ENCODE data around the gene AFAP1L1.

The AFAP1L1 gene

GRCh38 chr5:149374303-149374702, 102.6 kb downstream of the AFAP1L1 start:
- Mint-ChIP-seq H3K27me3 (no peaks in the 10 kb centered on the region), H3K4me1 (peaks cover 6% of the 10 kb centered on the region), H3K27ac (no peak overlapping the region), H3K36me3 (no peaks in the 10 kb centered on the region), H3K4me3 (no peak overlapping the region), H3K9me3 (no peaks in the 10 kb centered on the region)

DNA sequence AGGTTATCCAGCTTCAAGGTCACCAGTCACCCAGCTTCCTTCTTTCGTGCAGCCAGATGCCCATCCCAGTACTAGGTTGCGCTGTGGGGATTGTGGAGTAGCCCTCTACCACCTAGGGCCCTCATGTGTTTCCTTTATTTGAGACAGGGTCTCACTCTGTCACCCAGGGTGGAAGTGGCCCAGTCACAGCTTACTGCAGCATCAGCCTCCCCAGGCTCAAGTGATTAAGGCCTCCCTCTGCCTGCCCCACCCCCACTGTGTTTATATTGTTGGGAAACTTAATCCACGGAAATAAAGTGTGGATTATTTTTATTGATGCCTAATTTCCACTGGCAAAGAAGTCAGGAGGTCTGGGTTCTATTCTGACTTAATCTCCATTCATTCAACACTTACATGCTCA, 103.1 kb downstream of the AFAP1L1 start:
- Mint-ChIP-seq H3K27ac (no peak overlapping the region), H3K4me1 (peaks cover 6% of the 10 kb centered on the region), H3K4me3 (no peak overlapping the region), H3K9me3 (no peaks in the 10 kb centered on the region), H3K36me3 (no peaks in the 10 kb centered on the region), H3K27me3 (no peaks in the 10 kb centered on the region)

DNA sequence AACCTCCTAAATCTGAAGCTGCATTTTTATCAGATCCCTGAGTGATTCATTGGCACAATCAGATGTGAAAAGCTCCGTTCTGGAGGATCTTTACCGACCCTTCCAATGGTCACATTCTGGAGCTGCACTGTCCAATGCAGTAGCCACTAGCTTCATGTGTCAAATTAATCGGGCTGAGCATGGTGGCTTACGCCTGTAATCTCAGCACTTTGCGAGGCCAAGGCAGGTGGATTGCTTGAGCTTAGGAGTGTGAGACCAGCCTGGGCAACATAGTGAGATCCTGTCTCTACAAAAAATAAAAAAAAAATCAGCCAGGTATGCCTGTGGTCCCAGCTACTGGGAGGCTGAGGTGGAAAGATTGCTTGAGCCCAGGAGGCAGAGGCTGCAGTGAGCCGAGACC, 103.8 kb downstream of the AFAP1L1 start:
- Mint-ChIP-seq H3K27ac (no peak overlapping the region), H3K4me3 (no peak overlapping the region), H3K27me3 (no peaks in the 10 kb centered on the region), H3K36me3 (no peaks in the 10 kb centered on the region), H3K4me1 (peaks cover 6% of the 10 kb centered on the region), H3K9me3 (no peaks in the 10 kb centered on the region)

DNA sequence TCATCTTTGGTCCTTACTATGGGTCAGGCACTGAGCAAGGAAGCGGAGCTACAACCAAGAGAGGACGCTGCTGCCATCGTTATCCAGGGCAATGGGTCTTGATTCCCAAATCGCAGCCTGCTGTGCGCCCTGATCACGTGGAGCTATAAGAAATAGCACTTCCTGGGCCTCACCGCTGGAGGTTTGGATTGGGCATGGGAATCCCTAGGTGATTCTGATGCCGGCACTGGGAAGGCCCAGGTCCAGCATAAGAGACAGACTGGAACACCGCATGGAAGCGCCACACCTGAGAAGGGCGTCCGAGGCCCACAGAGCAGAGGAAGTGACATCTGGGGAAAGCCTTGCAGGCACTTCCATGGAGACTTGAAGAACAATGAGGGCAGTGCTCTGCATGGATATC, 104.4 kb downstream of the AFAP1L1 start:
- no peaks in the 10 kb centered on the region for H3K36me3 Mint-ChIP-seq
- H3K4me3 Mint-ChIP-seq = no peak overlapping the region
- H3K9me3 Mint-ChIP-seq = no peaks in the 10 kb centered on the region
- H3K4me1 Mint-ChIP-seq = peaks cover 5% of the 10 kb centered on the region
- H3K27ac Mint-ChIP-seq = no peak overlapping the region
- H3K27me3 Mint-ChIP-seq = no peaks in the 10 kb centered on the region

GRCh38 chr5:149376711-149377447, 105.2 kb downstream of the AFAP1L1 start:
- H3K9me3 Mint-ChIP-seq = no peaks in the 10 kb centered on the region
- no peaks in the 10 kb centered on the region for H3K36me3 Mint-ChIP-seq
- no peak overlapping the region for H3K27ac Mint-ChIP-seq
- no peak overlapping the region for H3K4me3 Mint-ChIP-seq
- H3K27me3 Mint-ChIP-seq = no peaks in the 10 kb centered on the region
- H3K4me1 Mint-ChIP-seq = no peaks in the 10 kb centered on the region

DNA sequence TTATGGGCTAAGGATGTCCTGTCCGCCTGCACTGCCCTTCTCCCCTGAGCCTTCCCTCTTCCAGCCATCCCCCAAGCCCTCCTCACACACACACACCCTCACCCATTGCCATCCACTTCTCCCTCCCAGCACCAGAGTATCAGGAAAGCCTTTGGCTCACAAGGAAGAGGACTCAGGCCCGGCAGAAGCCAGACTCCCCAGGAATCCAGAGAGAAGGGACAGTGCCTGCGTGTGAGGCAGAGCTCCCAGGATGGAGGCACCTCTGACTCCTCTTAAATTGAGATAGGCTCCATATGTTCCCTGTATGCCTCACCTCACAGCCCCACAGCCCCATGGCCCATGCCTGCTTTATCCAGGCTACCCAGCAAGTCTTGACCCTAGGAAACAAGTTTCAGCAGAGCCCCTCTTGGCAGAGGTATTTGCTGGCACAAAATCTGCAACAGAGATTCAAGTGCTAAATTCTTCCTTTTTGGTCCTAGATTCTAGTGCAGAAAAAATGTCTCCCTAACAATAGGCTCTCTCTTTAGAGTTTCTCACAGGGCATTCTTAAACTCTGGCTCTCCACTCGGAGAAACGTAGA, 106.7 kb downstream of the AFAP1L1 start:
- Mint-ChIP-seq H3K27ac (no peak overlapping the region), H3K4me1 (no peaks in the 10 kb centered on the region), H3K27me3 (no peaks in the 10 kb centered on the region), H3K36me3 (no peaks in the 10 kb centered on the region), H3K9me3 (no peaks in the 10 kb centered on the region), H3K4me3 (no peak overlapping the region)

- no peaks in the 10 kb centered on the region for H3K36me3 Mint-ChIP-seq
- H3K9me3 Mint-ChIP-seq = no peaks in the 10 kb centered on the region
- no peaks in the 10 kb centered on the region for H3K4me1 Mint-ChIP-seq
- H3K27ac Mint-ChIP-seq = no peak within 1 kb of the TSS
- H3K27me3 Mint-ChIP-seq = no peaks in the 10 kb centered on the region
- H3K4me3 Mint-ChIP-seq = no peak within 1 kb of the TSS
Observed at GRCh38 chr5:149379177-149379761, 107.6 kb downstream of the AFAP1L1 start, which contains the start of gene IL17B. IL17B (minus strand) TSS chr5:149379292; CDS start chr5:149379225, 67 bp downstream.

- Mint-ChIP-seq H3K9me3 (no peaks in the 10 kb centered on the region), H3K27me3 (no peaks in the 10 kb centered on the region), H3K4me1 (no peaks in the 10 kb centered on the region), H3K4me3 (no peak overlapping the region), H3K27ac (no peak overlapping the region), H3K36me3 (no peaks in the 10 kb centered on the region)
Observed at GRCh38 chr5:149379818-149380374, 108.2 kb downstream of the AFAP1L1 start.

DNA sequence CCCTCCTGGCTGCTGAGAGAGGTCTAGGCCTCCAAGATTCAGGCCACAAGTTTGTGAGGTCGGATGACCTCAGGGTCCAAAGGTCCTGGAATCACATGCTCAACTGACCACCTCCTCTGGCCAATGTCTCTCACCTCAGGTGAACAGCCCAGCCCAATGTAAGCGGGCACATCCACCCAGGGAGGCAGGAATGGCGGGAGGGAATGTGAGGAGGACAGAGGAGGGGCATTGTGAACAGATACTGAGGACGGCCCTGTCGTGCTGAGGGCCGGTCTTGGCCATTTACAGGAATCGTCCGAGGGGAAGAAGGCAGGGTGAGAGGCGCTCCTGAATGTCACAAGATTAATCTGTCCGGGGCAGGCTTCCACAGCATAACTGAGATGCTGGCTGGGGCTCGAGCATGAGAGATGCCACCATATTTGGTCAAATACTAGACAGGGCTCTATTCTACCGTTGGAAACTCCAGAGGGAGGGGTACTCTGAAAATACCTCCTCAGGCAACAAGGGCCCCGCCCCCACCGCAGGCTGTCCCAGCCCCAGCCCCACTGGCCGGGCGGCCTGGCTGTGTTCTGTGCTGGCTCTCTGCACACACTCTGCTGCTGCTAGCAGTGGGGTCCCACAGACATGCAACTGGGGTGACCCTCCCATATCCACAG, 108.9 kb downstream of the AFAP1L1 start:
- H3K4me3 Mint-ChIP-seq = no peak overlapping the region
- no peaks in the 10 kb centered on the region for H3K27me3 Mint-ChIP-seq
- H3K9me3 Mint-ChIP-seq = no peaks in the 10 kb centered on the region
- H3K27ac Mint-ChIP-seq = no peak overlapping the region
- H3K4me1 Mint-ChIP-seq = no peaks in the 10 kb centered on the region
- no peaks in the 10 kb centered on the region for H3K36me3 Mint-ChIP-seq

GRCh38 chr5:149381261-149381985, 109.8 kb downstream of the AFAP1L1 start:
- H3K9me3 Mint-ChIP-seq = no peaks in the 10 kb centered on the region
- no peak overlapping the region for H3K4me3 Mint-ChIP-seq
- H3K27ac Mint-ChIP-seq = no peak overlapping the region
- no peaks in the 10 kb centered on the region for H3K36me3 Mint-ChIP-seq
- no peaks in the 10 kb centered on the region for H3K27me3 Mint-ChIP-seq
- no peaks in the 10 kb centered on the region for H3K4me1 Mint-ChIP-seq

DNA sequence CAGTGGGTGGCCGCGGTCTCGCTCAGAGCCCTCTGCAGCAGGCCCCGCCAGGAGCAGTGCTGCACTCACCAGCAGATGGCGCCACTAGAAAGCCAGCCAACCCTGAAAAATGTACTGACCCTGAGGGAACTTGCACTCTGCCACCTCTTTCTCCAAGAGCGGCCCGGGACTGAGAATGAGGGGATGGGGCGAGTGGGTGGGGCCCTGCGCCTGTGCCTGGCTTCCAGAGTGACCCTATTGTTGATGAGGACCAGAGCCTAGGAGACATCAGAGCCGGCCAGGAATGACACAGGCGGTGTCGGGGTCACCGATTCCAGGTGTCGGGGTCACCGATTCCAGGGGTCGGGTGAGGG, 110.3 kb downstream of the AFAP1L1 start:
- Mint-ChIP-seq H3K9me3 (no peaks in the 10 kb centered on the region), H3K27ac (peak overlapping the region; percentile 6), H3K27me3 (no peaks in the 10 kb centered on the region), H3K36me3 (no peaks in the 10 kb centered on the region), H3K4me3 (no peak overlapping the region), H3K4me1 (no peaks in the 10 kb centered on the region)

GRCh38 chr5:149382517-149383220, 111.0 kb downstream of the AFAP1L1 start:
- H3K27me3 Mint-ChIP-seq = no peaks in the 10 kb centered on the region
- no peaks in the 10 kb centered on the region for H3K9me3 Mint-ChIP-seq
- no peaks in the 10 kb centered on the region for H3K4me1 Mint-ChIP-seq
- no peak overlapping the region for H3K4me3 Mint-ChIP-seq
- H3K36me3 Mint-ChIP-seq = no peaks in the 10 kb centered on the region
- H3K27ac Mint-ChIP-seq = no peak overlapping the region

DNA sequence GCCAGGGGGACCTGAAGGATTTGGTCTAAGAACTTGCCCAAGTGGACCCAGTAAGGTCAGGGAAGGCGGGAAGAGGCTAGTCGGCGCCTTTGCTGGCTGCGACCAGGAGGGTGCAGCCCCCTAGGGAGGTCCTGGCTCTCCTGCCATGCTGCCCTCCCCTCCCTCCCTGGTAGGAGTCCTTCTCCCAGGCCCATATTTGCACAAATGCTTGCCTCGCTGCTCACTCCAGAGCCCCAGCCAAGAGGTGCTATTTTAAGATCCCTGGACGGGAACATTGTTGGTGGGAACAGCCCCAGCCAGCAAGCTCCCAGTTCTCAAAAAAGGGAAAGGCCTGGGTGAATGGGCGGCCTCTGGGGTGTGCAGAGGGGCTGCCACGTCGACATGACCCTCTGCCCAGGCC, 111.7 kb downstream of the AFAP1L1 start:
- Mint-ChIP-seq H3K9me3 (no peaks in the 10 kb centered on the region), H3K27ac (no peak overlapping the region), H3K4me1 (no peaks in the 10 kb centered on the region), H3K4me3 (no peak overlapping the region), H3K27me3 (no peaks in the 10 kb centered on the region), H3K36me3 (no peaks in the 10 kb centered on the region)

DNA sequence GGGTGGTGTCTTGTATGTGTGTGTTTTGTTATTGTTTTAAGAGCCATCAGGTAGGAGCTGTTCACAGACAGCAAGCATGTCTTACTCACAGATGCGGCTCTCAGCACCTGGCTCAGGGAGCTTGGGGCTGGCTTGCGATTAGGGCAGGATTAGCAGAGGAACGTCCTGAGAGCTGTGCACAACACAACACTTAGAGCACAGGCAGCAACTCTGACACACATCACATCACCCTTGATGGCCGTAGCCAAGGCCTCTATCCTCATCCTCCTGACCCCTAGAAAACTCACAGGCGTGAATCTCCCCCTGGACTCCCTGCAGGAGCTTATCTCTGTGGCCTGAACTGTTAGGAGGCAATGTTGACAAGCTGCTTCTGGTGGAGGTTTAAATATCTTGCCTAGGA, 114.5 kb downstream of the AFAP1L1 start:
- Mint-ChIP-seq H3K36me3 (no peaks in the 10 kb centered on the region), H3K4me3 (no peak overlapping the region), H3K27ac (no peak overlapping the region), H3K4me1 (no peaks in the 10 kb centered on the region), H3K27me3 (no peaks in the 10 kb centered on the region), H3K9me3 (no peaks in the 10 kb centered on the region)

GRCh38 chr5:149387081-149387631, 115.5 kb downstream of the AFAP1L1 start:
- Mint-ChIP-seq H3K27ac (no peak overlapping the region), H3K27me3 (no peaks in the 10 kb centered on the region), H3K36me3 (no peaks in the 10 kb centered on the region), H3K9me3 (no peaks in the 10 kb centered on the region), H3K4me3 (no peak overlapping the region), H3K4me1 (no peaks in the 10 kb centered on the region)

All from activated naive CD4-positive, alpha-beta T cell treated with anti-CD3 and anti-CD28 coated beads, Interleukin-2, amount 50 U/mL, for 24 hours (primary cell).